ENCODE results near the gene PON2. TPM values are rescaled to one million over a fixed set of nuclear protein-coding genes. Genes with fewer than 3 reads are reported as not detected.

PON2 gene
- total and polyA plus RNA-seq, 2 of the 8 experiments (the other 6 are each of a cell fraction or from before 2014, with no cell fraction given), result 20.6 to 31.0 TPM

- POLR2A ChIA-PET (ENCODE audit: partially characterized antibody), result no interaction called here
- Histone ChIP-seq H3K4me1 (replicated peaks in 1 of 4; ENCODE audit: control insufficient read depth in 3 of 4, insufficient read depth in 4 of 4, low read length in 3 of 4) (no peaks in the 10 kb centered on the region), H3K27ac (ENCODE audit: low read depth, low read length) (no peak overlapping the region), H2BK15ac (ENCODE audit: low read length) (no peak overlapping the region), H3K27me3 (replicated peaks in 1 of 4; ENCODE audit: control insufficient read depth in 3 of 4, extremely low read depth in 1 of 4, insufficient read depth in 3 of 4, low read length in 3 of 4) (no peaks in the 10 kb centered on the region), H2BK20ac (ENCODE audit: low read length) (no peak overlapping the region), H4K91ac (replicated peaks; ENCODE audit: insufficient read length, low read length) (no peak overlapping the region), H3K4me3 (ENCODE audit: extremely low read depth in 1 of 4, insufficient read depth in 2 of 4, low read depth in 3 of 4, low read length in 4 of 4) (no peak overlapping the region), H3K4me2 (ENCODE audit: insufficient read depth in 1 of 2, low read depth in 2 of 2, low read length in 2 of 2) (no peak overlapping the region), H3K79me2 (ENCODE audit: control insufficient read depth in 1 of 2, insufficient read depth in 2 of 2, low read length in 2 of 2) (no peaks in the 10 kb centered on the region), H3K14ac (ENCODE audit: insufficient read length) (no peak overlapping the region), H4K8ac (ENCODE audit: extremely low read depth, insufficient read depth, low read length) (no peak overlapping the region), H4K5ac (ENCODE audit: insufficient read length, low read depth, low read length) (no peak overlapping the region), H3K18ac (ENCODE audit: extremely low read depth, low read length) (no peak overlapping the region), H2AFZ (ENCODE audit: low read length) (no peak overlapping the region), H3K36me3 (ENCODE audit: control insufficient read depth in 2 of 4, insufficient read depth in 4 of 4, low read length in 3 of 4) (no peaks in the 10 kb centered on the region), H3K56ac (replicated peaks; ENCODE audit: insufficient read length, low read depth, low read length) (no peak overlapping the region), H3K79me1 (ENCODE audit: low read depth, low read length) (no peaks in the 10 kb centered on the region), H3K23me2 (ENCODE audit: low read depth, low read length) (no peaks in the 10 kb centered on the region; the same call in 1 of the 2 replicates), H3K4ac (replicated peaks; ENCODE audit: insufficient read length, low read depth, low read length) (no peak overlapping the region), H2BK5ac (ENCODE audit: low read depth, low read length) (no peak overlapping the region), H3K9ac (replicated peaks in 1 of 4; ENCODE audit: extremely low read depth in 1 of 4, low read depth in 3 of 4, low read length in 3 of 4) (no peak overlapping the region), H2AK5ac (ENCODE audit: low read depth, low read length) (no peak overlapping the region), H2BK120ac (replicated peaks; ENCODE audit: low read depth, low read length) (no peak overlapping the region), H2BK12ac (ENCODE audit: low read depth, low read length) (no peak overlapping the region), H3K23ac (ENCODE audit: insufficient read length) (no peak overlapping the region), H4K20me1 (replicated peaks in 1 of 2; ENCODE audit: control insufficient read depth in 1 of 2, insufficient read depth in 2 of 2, low read length in 2 of 2) (no peaks in the 10 kb centered on the region), H3K9me3 (ENCODE audit: insufficient read depth in 2 of 2, low read depth in 1 of 2, low read length in 1 of 2) (no peaks in the 10 kb centered on the region)
- DNase-seq (ENCODE audit: low read depth in 1 of 2, low spot score in 2 of 2) (no peak), FAIRE-seq (no peak)
- CTCF ChIA-PET (ENCODE audit: partially characterized antibody), result interaction anchor here (0.6 to 4.3 kb wide), 8 partner anchors 27 to 236 kb away, joined by 3 to 16 read pairs (median 3); no protein-coding TSS in a partner anchor
- 88% methylated on average over 4 of the region's 4 CpGs; no CpG with 5 or more reads in 1 of the 2 experiments for WGBS, 2 experiments (ENCODE audit: extremely low coverage in 1 of 2, insufficient coverage in 1 of 2, insufficient read length in 1 of 2, insufficient replicate concordance in 2 of 2, low coverage in 1 of 2, low lambda C conversion rate in 2 of 2, missing lambda C conversion rate in 1 of 2)
- TF ChIP-seq JUN (IDR thresholded peaks at IDR 0.05; ENCODE audit: low read depth, low read length), result no peak
- TF ChIP-seq FOSL1 (IDR thresholded peaks at IDR 0.05; ENCODE audit: insufficient read depth, low read depth, low read length), result no peak
- TF ChIP-seq E2F6 (IDR thresholded peaks at IDR 0.05), result no peak
- no peak for TF ChIP-seq RBBP5 (IDR thresholded peaks at IDR 0.05; ENCODE audit: borderline replicate concordance, low read depth, low read length)
- no peak for TF ChIP-seq SP2 (IDR thresholded peaks at IDR 0.05; ENCODE audit: low read length)
- TF ChIP-seq NRF1 (IDR thresholded peaks at IDR 0.05; ENCODE audit: low read depth, low read length), result no peak
- no peak for TF ChIP-seq SIRT6 (IDR thresholded peaks at IDR 0.05; ENCODE audit: low read length)
- TF ChIP-seq CEBPB (IDR thresholded peaks at IDR 0.05; ENCODE audit: low read depth, low read length), result no peak
- TF ChIP-seq KDM5A (IDR thresholded peaks at IDR 0.05; ENCODE audit: low read length), result no peak
- no peak for TF ChIP-seq ATF3 (IDR thresholded peaks at IDR 0.05; ENCODE audit: insufficient read depth, low read depth, low read length)
- no peak for TF ChIP-seq HDAC2 (IDR thresholded peaks at IDR 0.05; ENCODE audit: borderline replicate concordance in 1 of 2, low read depth in 2 of 2, low read length in 2 of 2)
- no peak for TF ChIP-seq USF2 (IDR thresholded peaks at IDR 0.05; ENCODE audit: low read length)
Measured at GRCh38 chr7:95482424-95482823, 47.6 kb upstream of the PON2 start.
